ENCODE data around the gene BMX.

BMX gene

DNA sequence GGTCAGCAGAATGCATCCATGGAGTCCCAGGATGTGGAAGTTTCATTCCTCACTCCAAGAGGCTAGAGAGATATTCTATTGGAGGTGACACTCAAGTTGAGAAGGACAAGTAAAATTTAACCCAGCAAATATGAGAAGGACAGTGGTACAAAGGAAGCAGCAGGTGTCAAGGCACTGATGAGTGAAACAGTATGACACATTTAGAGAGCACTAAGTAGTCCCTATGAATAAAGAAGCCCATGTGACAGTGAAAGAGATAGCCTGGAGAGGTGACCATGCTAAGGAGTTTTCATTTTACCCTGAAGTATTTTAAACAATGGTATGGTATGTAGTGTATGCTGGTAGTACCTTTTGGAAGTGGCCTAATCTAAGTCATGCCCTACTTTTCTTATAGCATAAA is 9.2 kb downstream of the BMX start:
- DNase-seq = no peak

DNA sequence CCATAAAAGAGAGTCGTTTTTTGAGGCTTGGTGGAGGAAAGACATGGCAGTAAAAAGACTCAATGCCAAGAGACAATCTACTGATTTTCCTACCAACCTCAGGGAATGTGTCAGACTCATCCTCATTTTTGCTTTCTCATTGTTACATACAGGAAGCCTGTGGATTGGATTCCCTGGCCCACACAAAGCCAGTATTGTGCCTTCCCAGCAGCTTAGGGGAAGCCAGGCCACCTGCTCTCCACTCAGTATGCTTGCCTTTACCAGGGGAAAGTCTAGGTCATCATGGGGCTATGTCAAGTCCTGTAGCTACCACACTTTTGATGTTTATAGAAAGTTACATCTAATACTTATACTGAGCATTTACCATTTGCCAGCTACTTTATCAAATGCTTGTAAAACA is 11.0 kb downstream of the BMX start:
- no peak for DNase-seq

DNA sequence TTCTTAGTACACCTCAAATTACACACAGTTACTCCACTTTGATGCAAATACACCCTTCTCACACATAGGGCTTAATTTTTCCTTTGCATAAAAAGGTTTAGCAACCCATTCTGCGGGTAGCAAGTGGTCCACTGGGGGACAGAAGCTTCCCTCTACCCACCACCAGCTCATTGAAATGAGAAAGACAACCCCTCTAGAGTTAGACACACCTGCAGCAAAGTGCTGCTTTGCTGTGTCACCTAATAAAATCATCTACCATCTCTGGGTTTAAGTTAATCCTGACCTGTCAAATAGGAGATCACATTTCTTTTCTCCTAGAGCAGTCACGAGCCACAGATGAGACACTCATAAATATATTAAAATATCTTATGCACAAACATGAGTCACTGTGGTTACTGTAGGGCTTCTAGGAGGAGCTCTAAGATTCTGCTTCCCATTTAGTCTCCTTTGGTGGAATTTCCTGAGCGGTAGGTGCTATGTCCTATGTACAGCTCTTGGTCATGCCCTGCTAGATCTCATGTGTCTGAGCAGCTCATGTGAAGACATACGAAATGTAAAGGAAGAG is 11.9 kb downstream of the BMX start:
- no peak for DNase-seq

DNA sequence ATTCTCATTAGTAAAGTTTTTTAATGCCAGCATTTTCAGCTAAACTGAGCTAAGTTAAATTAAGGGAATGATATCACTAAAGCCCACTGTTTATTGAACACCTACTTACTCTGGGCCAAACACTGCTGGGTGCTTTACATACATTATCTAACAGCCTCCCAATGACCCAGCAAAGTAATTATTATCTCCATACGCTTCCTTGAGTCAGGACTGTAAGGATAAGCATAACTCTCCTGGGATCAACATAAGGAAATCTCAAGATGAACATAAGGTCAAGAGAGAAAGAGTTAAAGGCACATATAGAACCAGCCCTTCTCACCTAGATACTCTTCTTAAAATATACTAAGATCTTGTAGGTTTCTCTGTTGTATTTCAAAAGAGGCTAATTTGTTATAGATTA is 13.7 kb downstream of the BMX start:
- DNase-seq = no peak

DNA sequence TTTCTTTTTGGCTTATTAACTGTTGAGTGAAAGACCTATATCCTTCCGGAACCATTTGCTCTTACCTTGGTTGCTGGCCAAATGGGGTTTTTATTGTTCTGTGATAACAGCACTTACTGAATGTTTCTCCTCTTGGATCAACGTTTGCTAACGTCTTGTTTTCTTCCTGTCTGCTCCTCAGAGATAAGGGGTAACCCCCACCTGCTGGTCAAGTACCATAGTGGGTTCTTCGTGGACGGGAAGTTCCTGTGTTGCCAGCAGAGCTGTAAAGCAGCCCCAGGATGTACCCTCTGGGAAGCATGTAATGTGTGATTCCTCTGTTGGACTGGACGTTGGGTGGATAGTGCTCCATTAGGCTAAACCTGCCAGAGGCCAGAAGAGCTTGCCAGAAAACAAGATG is 15.3 kb downstream of the BMX start:
- DNase-seq = no peak

DNA sequence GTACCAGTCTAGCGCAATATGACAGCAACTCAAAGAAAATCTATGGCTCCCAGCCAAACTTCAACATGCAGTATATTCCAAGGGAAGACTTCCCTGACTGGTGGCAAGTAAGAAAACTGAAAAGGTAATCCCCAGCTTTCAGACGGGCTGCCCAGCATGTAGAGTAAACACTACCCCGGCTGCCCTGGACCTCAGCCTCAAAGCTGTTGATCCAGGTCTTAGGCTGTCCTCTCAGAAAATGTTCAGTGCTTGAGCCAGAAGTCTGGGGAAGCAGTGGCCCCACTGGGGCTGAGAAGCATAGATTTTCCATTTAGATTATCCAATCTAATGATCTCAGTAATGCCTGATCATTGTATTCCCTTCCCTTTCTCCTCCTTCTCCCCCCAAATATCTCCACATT is 21.9 kb downstream of the BMX start:
- DNase-seq = no peak

DNA sequence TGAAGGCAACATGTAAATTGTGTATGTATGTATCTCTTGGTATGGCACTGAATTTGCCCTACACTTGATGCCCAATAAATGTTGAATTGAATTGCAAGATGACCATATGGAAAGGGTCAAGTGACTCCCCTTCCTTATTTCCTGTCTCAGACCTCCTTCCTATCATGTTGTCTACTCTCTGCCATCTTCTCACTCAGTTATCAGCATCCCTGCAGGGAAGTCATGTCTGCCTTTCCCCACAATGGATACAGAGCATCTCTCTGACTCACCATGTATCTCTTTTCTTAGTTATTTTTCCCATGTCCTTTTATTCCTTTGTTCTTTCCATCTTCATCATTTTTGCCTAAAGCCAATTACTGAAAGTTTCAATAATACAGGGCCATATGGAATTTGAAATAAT is 22.5 kb downstream of the BMX start:
- DNase-seq = no peak

DNA sequence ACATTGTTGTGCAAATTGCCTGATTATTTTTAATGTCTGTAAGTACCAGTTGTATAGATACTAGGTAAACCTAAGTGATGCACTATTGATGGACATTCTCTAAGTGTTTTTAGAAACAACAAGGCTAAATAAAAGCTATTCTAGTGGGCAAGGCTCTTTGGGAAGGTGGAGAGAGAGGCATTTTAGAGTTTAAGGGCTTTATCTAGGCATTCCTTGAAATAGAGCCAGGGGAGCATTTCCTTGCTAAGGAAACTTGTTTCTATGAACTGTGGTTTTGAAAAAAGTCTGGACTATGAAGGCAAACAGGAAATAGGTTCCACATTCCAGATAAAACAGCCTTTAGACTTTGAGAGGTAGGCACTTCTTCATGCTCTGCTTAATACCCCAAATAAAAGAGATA is 23.8 kb downstream of the BMX start:
- DNase-seq = no peak

DNA sequence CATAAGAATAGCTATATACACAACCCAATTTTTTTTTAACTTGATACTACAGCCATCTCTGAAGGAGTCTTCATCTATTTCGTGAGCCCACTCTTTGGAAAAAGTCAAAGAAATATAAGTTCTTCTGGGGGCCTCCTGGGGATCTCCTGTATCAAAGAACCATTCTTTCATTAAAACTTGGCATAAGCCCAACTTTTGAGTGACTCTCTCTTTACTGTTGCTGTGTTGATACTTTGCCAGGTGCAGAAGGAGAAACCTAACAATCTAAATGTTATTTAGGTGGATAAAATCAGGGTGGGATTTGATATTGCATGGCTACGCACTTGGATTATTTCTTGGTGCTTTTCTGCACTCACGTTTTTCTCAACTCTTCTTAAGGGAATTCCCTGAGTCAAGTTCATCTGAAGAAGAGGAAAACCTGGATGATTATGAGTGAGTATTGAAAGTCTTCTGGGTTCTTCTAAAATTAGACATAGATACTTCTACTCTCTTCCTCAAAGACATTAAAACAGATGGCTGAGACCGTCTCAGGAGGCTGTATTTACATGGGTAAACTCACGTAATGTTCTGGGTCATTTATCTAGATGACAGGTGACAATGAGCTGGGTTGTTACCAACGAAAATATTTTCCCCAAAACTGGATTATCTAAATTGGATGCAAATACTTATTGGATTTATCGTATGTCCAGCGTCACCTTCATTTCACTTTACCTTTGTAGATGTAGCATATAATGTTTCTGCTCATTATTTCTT is 25.2 kb downstream of the BMX start:
- no peak for DNase-seq

DNA sequence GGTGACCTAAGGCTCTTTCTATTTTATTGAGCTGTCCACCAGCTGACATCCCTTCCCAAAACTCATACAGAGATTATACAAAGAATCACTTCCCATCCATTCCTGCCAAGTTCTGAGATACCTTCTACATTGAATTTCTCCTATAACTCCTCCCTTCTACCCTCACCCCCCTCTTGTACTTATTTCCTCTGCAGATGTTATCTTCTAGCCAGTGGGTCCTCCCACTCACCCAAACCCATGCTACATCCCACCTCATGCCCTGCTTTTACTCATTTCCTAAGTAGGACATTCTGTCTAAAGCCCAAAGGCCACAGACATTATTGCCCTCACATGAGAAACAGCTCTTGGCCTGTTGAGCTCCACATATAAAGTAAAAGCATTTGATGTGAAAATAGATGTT is 28.6 kb downstream of the BMX start:
- no peak for DNase-seq

DNA sequence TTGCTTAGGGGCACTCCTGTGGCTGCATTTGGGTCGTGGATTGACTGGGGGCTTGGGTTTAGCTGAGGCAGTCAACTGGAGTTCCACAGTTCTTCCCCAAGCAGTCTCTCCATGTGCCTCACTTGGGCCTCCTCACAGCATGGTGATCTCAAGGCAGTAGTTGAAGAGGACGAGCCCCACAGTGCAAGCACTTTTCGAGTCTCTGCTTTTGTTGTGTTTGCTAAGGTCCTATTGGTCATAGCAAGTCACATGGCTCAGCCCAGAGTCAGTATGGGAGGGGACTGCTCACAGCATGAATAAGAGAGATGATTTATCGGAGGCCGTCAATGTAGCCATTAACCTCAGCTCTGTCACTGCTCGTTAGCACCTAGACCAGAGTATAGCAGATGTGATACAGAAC is 29.7 kb downstream of the BMX start:
- DNase-seq = no peak

DNA sequence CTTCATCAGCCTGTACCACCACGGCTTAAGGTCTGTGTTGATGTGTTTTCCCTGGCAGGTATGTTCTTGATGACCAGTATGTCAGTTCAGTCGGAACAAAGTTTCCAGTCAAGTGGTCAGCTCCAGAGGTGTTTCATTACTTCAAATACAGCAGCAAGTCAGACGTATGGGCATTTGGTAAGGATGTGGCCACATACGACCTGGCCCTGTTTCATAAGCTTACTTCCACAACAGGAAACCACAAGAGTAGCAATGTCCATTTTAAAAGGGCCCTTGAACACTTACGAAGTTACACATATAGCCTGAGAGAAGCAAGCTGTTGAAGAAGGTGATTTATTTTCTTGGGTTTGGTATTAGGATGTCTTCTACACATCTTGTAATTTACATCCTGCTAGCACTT is 46.1 kb downstream of the BMX start:
- no peak for DNase-seq

DNA sequence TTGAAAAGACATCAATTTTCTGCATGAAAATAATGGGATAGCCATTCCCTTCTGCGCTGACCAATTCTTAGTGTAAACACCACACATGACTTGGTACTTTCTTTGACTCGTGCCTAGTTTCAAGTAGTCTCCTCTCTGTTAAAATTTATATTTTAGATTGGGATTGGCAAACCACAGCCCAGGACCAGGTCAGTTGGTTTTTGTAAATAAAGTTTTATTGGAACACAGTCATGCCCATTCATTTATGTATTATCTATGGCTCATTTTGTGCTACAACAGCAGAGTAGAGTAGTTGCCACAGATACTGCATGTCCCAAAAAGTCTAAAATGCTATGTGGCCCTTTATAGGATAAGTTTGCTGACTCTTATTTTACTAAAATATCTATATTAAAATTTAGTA is 46.7 kb downstream of the BMX start:
- no peak for DNase-seq

DNA sequence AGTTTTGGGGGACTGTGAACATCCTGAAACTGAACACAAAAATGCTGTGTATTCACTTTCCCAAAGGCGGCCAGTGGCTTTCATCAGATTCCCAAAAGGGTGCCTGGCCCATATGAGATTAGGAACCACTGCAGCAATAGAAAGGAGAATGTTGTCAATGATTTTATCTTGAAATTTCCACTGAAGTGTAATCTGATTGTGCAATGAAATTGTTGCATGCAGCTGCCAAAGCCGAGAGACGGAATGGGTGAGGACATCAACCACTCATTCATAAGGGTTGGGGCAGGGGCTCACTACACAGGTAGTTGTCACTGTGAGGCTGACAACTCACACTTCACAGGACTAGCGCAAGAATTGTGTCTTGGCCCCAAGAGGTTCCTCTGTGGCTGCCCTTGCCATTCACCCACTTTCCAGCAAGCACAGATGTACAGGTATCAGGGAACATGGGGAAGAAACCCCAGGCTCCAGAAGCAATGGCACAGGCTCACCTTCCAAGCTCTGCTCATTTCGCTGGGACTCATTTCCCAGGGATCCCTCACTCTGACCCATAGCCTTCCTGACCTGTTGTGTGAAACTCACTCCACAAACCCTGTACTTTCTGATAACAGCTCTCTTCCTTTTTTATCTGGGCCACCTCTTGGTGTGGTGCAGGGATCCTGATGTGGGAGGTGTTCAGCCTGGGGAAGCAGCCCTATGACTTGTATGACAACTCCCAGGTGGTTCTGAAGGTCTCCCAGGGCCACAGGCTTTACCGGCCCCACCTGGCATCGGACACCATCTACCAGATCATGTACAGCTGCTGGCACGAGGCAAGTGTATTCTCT is 48.8 kb downstream of the BMX start:
- DNase-seq = no peak

DNA sequence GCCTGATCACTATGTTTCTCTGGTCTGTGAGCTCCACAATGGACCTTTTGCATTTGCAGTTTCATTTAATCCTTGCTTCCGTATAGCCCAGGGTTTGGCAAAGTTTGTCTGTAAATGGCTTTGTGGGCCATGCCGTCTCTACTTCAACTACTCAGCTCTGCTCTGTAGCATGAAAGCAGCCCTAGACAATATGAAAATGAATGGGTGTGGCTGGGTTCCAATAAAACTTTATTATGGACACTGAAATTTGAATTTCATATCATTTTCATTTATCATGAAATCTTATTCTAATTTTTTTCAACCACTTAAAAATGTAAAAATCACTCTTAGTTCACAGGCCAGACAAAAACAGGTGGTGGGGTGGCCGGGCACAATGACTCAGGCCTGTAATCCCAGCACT is 58.6 kb downstream of the BMX start:
- no peak for DNase-seq

DNA sequence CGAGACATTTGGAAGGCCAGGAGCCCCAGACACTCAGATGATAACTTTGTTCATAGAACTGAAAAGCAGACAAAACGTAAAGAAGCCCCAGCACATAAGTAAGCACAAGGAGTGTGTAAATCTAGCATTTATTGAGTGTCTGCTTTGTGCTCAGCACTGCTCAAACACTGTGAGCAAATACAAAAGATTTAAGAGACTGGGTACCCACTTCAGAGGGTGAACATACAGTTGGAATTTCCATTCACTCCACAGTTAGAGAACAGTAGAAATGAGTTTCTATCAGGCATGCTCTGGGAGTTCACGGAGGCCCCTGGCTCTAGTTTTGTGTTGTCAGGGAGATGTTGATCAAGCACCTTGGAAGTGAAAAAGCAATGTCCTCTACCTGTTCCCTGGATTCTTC is 60.3 kb downstream of the BMX start:
- DNase-seq = no peak

DNA sequence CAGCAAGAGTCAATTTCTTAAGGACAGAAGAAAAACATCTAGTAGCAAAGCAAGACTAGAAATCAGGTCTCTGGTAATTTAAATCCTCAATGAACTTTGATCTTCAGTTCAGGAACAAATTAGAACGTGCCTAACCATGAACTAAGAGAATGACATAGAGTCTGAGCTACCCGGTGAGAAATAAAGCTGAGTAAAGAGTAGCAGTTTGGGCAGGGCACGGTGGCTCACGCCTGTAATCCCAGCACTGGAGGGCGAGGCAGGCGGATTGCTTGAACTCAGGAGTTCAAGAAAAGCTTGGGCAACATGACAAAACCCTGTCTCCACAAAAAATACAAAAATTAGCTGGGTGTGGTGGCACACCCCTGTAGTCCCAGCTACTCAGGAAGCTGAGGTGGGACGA is 62.4 kb downstream of the BMX start:
- DNase-seq = no peak

DNA sequence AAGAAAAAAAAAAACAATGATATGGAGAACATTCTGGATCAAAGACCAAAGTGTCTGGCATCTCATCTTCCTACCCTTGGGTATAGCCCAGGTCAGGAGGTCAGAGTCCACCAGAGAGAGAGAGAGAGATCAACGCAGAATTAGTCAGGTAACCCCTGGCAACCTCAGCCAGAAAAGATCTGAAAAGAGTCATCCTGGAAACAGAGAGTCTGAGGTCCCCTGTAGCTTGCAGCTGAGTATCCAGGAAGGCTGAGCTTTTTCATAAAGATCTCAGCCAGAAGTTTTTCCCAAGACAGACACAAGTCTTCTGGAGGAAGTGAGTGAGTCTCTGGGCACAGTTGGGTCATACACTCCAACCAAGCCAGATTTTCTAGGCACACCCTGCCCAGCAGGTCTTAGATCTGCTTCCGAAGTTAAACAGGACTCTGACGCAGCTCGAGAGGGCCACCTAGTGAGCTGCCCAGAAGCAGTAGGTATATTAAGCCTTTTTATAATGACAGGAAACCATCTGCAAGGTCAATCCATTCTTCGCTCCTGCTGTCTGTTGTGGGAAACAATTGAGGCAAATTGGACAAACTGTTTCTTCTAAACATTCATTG is 64.5 kb downstream of the BMX start:
- DNase-seq = peak; percentile 50

DNA sequence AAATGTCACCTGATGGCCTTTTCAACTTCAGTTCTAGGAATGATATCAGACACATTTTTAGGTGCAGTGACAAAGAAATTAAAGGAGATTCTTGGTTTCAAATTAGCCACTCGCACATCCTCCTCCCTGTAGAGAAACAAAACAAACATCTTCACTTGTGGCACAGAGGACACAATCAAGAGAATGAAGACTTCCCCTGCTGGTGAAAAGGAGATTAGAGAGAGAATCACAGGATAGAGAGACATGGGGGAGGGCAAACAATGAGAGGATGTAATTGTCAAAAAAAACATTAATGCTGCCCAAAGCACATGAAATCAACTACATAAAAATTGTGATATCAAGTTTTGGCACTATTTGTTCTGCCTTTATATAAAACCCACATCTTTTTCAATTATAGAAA is 65.6 kb downstream of the BMX start:
- DNase-seq = no peak

DNA sequence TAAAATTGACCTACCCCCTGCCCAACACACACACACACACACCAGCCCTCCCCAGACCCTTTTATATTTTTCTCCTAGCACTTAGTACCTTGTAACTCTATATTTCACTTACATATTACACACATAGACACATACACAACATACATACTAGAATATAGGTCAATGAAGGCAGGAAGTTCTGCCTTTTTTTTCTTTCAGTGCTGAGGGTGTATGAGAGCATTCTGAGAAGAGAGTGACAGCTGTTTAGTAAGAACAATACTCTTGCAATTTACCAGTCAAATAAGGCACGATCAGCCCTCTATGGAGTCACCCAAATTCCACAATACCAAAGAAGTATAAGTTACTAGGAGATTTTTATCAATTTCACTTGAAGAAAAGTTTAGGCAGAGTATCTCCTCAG is 66.7 kb downstream of the BMX start:
- DNase-seq = no peak

DNA sequence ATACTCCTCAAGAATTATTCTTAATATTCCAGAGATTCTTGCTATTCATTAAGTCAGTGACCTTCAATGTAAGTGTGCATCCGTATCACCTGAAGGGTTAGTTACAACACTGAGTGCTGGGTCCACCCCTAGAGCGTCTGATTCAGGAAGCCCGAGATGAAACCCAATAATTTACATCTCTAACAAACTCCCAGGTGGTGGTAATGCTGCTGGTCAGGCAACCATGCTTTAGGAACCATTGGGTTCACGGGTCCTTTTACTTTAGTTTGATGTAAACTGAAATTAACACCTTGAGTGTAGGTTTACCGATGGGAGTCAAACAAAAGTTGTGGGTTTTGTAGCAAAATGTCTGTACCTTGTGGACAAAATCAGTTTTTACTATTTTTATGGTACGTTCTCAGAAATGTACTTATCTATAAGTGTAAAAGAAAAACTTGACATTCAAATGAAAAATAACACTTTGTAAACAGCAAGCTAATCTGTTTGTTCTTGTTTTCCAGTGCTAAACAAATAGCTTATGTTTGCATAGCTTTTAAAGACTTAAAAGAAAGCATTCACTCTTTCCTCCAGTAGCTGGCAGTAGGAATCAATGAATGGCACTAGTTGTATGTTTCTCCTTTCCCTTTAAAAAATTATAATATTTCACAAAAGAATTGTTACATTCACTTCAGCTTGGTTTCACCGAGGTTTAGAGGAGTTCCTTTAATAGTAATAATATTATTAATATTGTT is 67.4 kb downstream of the BMX start:
- DNase-seq = no peak

DNA sequence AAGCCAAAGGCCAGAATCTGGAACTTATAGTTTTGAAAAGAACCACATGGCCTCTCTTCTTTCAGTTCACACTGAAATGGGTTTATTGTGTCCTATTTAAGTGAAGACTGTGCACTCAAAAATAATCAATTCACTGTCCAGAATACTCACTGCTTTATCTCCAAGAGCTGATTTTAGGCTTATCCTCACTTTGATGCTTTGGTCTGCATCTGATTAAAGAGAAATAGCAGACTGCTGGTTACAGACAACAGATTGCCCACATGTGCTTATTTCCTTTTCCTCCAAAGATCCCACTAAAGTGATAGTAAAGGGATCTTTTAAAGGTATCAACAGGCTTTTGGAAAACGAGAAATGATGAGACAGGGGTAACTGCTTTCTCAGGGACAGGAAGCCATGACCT is 69.5 kb downstream of the BMX start:
- DNase-seq = no peak

DNA sequence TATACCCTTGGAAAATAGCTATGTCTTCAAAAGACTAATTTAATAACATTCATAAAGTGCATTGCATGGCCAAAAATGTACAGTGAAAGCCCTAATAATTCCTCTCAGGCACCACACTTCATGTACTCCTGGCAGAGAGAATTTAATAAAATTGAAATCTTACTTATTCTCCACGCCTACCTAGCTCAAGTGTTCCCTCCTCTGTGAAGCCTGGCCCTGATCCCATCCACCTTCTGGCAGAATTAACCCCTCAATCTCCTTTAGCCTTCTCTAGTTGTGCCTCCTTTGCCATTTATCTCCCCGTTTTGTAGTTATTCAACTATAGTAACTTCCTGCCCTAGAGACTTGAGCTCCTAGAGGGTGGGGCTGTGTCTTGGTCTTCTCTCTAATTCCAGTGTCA is 73.4 kb downstream of the BMX start:
- DNase-seq = no peak
